Fibroblast of lung (primary cell): ENCODE data around the gene C1orf167. TPM values are rescaled to one million over a fixed set of nuclear protein-coding genes. Genes with fewer than 3 reads are reported as not detected.

Experiments
- DNase-seq, 2 donors: peaks; one replicate each; pipeline versions ENCODE4 v3.0.0 to v3.0.0-alpha.2; 2010; ENCODE audit warnings: low read depth in 2 of 2
- H2AFZ ChIP-seq: 2 replicates; pipeline ENCODE4 v1.5.1; 2012; ENCODE audit warnings: low read length, control low read depth, inconsistent platforms
- H3K27ac ChIP-seq: 2 replicates; pipeline ENCODE4 v1.5.1; 2011; ENCODE audit warnings: low read length, control low read depth; ENCODE audit not compliant: insufficient read depth
- H3K27me3 ChIP-seq: 2 replicates; pipeline ENCODE4 v1.5.1; 2011; ENCODE audit warnings: mild to moderate bottlenecking, low read length; ENCODE audit not compliant: control insufficient read depth, insufficient read depth
- H3K36me3 ChIP-seq: 2 replicates; pipeline ENCODE4 v1.5.1; 2011; ENCODE audit warnings: low read length; ENCODE audit not compliant: control insufficient read depth, insufficient read depth
- H3K4me1 ChIP-seq: 2 replicates; pipeline ENCODE4 v1.5.1; 2011; ENCODE audit warnings: low read length; ENCODE audit not compliant: control insufficient read depth, insufficient read depth; ENCODE audit errors: extremely low read depth
- H3K4me2 ChIP-seq: 2 replicates; pipeline ENCODE4 v1.5.1; 2011; ENCODE audit warnings: low read length, control low read depth; ENCODE audit not compliant: insufficient read depth; ENCODE audit errors: extremely low read depth
- H3K4me3 ChIP-seq, 4 experiments: fragments of 200-600 bp in 1 of 4; sonication (generic) in 1 of 4; replicated peaks in 1 of 4; 2 replicates each; pipeline ENCODE4 v1.5.1; 2011 to 2016; ENCODE audit warnings: low read length in 4 of 4, low read depth in 3 of 4, mild to moderate bottlenecking in 3 of 4, control low read depth in 2 of 4, inconsistent platforms in 1 of 4, mixed read lengths in 1 of 4; ENCODE audit not compliant: insufficient read depth in 1 of 4; ENCODE audit errors: control extremely low read depth in 1 of 4
- H3K79me2 ChIP-seq: 2 replicates; pipeline ENCODE4 v1.5.1; 2012; ENCODE audit warnings: mild to moderate bottlenecking, low read length, inconsistent platforms; ENCODE audit not compliant: control insufficient read depth, insufficient read depth
- H3K9ac ChIP-seq: 2 replicates; pipeline ENCODE4 v1.5.1; 2011; ENCODE audit warnings: mild to moderate bottlenecking, low read length, control low read depth; ENCODE audit not compliant: insufficient read depth
- H3K9me3 ChIP-seq: 2 replicates; pipeline ENCODE4 v1.5.1; 2012; ENCODE audit warnings: low read depth, low read length; ENCODE audit not compliant: control insufficient read depth, insufficient read depth
- H4K20me1 ChIP-seq: 2 replicates; pipeline ENCODE4 v1.5.1; 2011; ENCODE audit warnings: low read length; ENCODE audit not compliant: control insufficient read depth, insufficient read depth; ENCODE audit errors: extremely low read depth
- EZH2 ChIP-seq: IDR thresholded peaks from 2 replicates; pipeline ENCODE4 v1.5.1; 2012; ENCODE audit warnings: low read length, control low read depth, mild to moderate bottlenecking; ENCODE audit errors: missing control alignments
- polyA plus RNA-seq, 2 donors: library from polyadenylated mRNA; depleted of rRNA in 1 of 2; stranded (reverse) in 1 of 2; unstranded in 1 of 2; fragments of >200 nt; gene quantifications; 2 replicates each; pipeline ENCODE4 v1.2.1, GENCODE V29; 2011 to 2012; ENCODE audit warnings: missing spikeins in 1 of 2
- total RNA-seq: library from RNA; depleted of rRNA; stranded (reverse); fragments of >200 nt; gene quantifications from 2 replicates; pipeline ENCODE4 v1.2.1, GENCODE V29; 2014
- TF ChIP-seq, protein P1 (sequence below), 2 donors: IDR thresholded peaks in 1 of 2; conservative IDR thresholded peaks in 1 of 2; 1 replicate in 1 of 2; 2 replicates in 1 of 2; pipeline ENCODE4 v1.5.1; 2011 to 2012; ENCODE audit warnings: low read length in 2 of 2, control low read depth in 1 of 2, inconsistent platforms in 1 of 2, low read depth in 1 of 2, mild to moderate bottlenecking in 1 of 2

The C1orf167 gene
- total and polyA plus RNA-seq, 2 donors (not counting 1 experiment from before 2014, with no cell fraction given) = 0.39 to 0.99 TPM

DNA sequence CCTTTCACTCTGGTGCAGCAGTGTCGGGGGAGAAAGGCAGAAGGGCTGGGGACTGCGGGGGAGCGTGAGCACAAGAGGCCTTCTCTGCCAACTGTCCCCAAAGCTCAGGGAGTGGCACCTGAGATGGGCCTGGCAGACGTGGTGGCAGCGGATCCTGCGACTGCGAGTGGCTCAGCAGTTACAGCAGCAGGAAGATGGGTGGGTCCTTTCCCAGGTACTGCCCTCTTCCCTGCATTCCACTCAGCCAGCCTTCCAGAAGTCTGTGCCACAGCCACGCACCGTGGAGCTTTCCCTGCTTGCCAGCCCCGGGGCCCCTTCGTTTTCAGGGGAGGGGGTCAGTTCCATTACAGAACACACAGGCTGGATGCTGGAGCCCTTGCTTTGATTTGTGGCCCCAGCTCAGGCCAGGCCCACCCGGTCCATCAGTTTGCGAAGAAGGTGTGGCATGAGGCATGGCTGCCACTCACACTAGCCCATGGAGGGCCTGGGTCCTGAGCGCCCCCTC, 26.6 kb downstream of the C1orf167 start:
- H3K4me1 ChIP-seq = peaks cover 37% of the 10 kb centered on the region

GRCh38 chr1:11789126-11790067, 27.4 kb downstream of the C1orf167 start:
- DNase-seq = no peak
- no peak for TF ChIP-seq EZH2
- TF ChIP-seq, protein P1, sequence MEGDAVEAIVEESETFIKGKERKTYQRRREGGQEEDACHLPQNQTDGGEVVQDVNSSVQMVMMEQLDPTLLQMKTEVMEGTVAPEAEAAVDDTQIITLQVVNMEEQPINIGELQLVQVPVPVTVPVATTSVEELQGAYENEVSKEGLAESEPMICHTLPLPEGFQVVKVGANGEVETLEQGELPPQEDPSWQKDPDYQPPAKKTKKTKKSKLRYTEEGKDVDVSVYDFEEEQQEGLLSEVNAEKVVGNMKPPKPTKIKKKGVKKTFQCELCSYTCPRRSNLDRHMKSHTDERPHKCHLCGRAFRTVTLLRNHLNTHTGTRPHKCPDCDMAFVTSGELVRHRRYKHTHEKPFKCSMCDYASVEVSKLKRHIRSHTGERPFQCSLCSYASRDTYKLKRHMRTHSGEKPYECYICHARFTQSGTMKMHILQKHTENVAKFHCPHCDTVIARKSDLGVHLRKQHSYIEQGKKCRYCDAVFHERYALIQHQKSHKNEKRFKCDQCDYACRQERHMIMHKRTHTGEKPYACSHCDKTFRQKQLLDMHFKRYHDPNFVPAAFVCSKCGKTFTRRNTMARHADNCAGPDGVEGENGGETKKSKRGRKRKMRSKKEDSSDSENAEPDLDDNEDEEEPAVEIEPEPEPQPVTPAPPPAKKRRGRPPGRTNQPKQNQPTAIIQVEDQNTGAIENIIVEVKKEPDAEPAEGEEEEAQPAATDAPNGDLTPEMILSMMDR (conservative IDR thresholded peaks at IDR 0.05 in 1 of 2, IDR thresholded peaks at IDR 0.05 in 1 of 2; ENCODE audit: low read depth in 1 of 2, low read length in 2 of 2) = no peak
- no peak overlapping the region for H2AFZ ChIP-seq
- H3K4me3 ChIP-seq = no peak overlapping the region
- H3K27me3 ChIP-seq = no peaks in the 10 kb centered on the region
- no peaks in the 10 kb centered on the region for H3K79me2 ChIP-seq
- H3K9ac ChIP-seq = no peak overlapping the region
- H4K20me1 ChIP-seq = no peaks in the 10 kb centered on the region
- peak overlapping the region; percentile 96 for H3K27ac ChIP-seq
- H3K9me3 ChIP-seq = no peaks in the 10 kb centered on the region
- peaks cover 37% of the 10 kb centered on the region for H3K4me1 ChIP-seq
- H3K36me3 ChIP-seq = peaks cover 36% of the 10 kb centered on the region
- H3K4me2 ChIP-seq = no peak overlapping the region

More for the DNA sequence above, 26.6 kb downstream of the C1orf167 start:
- no peaks in the 10 kb centered on the region for H4K20me1 ChIP-seq
- no peak overlapping the region for H3K9ac ChIP-seq
- no peak overlapping the region for H2AFZ ChIP-seq
- no peak for DNase-seq
- H3K9me3 ChIP-seq = no peaks in the 10 kb centered on the region
- no peak overlapping the region for H3K4me3 ChIP-seq
- no peak overlapping the region for H3K27ac ChIP-seq
- H3K36me3 ChIP-seq = peaks cover 30% of the 10 kb centered on the region
- H3K79me2 ChIP-seq = no peaks in the 10 kb centered on the region
- no peak overlapping the region for H3K4me2 ChIP-seq
- no peak for TF ChIP-seq EZH2
- TF ChIP-seq, protein P1 (conservative IDR thresholded peaks at IDR 0.05 in 1 of 2, IDR thresholded peaks at IDR 0.05 in 1 of 2; ENCODE audit: low read depth in 1 of 2, low read length in 2 of 2) = no peak
- H3K27me3 ChIP-seq = no peaks in the 10 kb centered on the region

- peak overlapping the region; percentile 96 for H3K27ac ChIP-seq
- H3K4me1 ChIP-seq = peaks cover 36% of the 10 kb centered on the region
- no peak for DNase-seq
- no peaks in the 10 kb centered on the region for H3K27me3 ChIP-seq
- H3K4me2 ChIP-seq = peak overlapping the region; percentile 76
- no peak overlapping the region for H2AFZ ChIP-seq
- no peaks in the 10 kb centered on the region for H4K20me1 ChIP-seq
- no peaks in the 10 kb centered on the region for H3K79me2 ChIP-seq
- TF ChIP-seq EZH2 = no peak
- TF ChIP-seq, protein P1 (conservative IDR thresholded peaks at IDR 0.05 in 1 of 2, IDR thresholded peaks at IDR 0.05 in 1 of 2; ENCODE audit: low read depth in 1 of 2, low read length in 2 of 2) = no peak
- peaks cover 44% of the 10 kb centered on the region for H3K36me3 ChIP-seq
- peak overlapping the region in 1 of 4 experiments; percentile 25 for H3K4me3 ChIP-seq
- peak overlapping the region; percentile 65 for H3K9ac ChIP-seq
- no peaks in the 10 kb centered on the region for H3K9me3 ChIP-seq
Measured at GRCh38 chr1:11790101-11790879, 28.3 kb downstream of the C1orf167 start.
